Measurements from ENCODE around the gene NABP2.
"Not testable (repeated sequence)": the region's sequence is repeated elsewhere in the genome, so short reads cannot be mapped to it uniquely, and the experiment has no call there.

NABP2 gene

DNA sequence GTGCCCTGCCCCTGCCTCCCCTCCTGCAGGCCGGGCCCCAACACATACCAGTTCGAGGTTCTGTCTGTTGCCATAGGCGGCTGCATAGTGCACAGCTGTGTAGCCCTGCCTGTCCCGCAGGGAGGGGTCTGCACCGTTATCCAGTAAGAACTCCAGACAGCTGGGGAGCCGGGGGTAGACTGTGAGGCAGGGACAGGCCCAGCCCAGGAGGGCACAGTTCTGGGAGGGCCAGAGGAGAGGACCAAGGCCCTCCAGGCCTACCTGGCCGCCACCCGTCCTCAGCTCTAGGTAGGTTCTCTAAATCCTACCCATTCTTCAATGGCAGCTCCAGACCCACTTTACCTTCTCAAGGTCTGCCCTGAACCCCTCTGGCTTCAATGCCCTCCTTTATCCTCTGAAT lies 24.6 kb downstream of the NABP2 start:
- DNase-seq = no peak

DNA sequence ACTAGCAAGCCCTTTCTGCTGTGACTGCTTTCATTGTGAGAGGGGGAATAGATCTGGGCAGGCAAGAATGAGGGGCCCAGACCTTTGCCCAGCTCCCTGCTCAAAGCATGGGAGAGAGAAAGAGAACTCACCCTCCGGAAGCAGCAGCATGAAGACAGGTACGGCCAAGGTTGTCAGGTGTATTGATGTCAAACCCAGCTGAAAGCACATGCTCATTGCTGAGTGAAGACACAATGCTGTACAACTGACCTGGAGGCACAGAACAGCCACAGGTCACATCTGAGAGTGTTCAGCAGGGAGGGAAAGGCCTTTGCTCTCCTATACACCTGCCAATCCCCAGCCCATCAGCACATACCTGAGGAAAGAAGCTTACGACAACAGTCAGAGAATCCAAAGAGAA lies 28.5 kb downstream of the NABP2 start:
- DNase-seq = no peak

DNA sequence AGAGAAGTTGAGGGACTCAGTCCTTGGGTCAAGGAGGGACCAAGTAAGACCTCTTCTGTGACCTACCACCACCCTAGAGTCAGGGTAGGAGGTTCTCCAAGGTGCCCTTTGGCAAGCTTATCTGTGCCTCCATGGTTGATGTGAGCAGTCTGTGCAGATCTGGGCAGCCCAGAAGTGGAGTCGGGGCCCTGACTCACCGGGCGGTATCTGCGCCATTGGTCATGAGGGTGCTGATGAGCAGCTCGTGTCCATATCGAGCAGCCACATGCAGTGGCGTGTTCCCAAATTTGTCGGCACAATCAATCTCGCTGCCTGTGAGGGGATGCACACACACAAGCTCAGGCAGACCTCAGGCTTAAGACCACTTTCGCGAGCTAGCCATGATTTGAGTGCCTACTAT lies 28.9 kb downstream of the NABP2 start:
- no peak for DNase-seq

DNA sequence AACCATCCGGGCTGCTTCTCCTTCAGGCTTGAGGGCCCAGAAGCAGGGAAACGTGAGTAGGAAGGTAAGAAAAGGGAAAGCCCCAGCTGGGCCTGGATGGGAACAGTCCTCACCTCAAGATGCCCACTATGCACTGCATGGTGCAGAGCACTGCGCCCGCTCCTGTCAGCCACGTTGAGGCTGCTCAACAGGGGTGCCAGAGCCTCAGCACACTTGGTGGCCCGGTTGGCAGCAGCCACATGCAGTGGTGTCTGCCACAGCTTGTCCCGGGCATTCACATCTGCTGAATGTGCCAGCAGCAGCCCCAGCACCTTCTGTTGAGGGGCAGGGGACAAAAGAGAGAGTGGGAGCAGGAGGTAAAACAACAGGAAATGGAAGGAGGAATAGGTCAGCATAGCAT lies 31.5 kb downstream of the NABP2 start:
- no peak for DNase-seq

DNA sequence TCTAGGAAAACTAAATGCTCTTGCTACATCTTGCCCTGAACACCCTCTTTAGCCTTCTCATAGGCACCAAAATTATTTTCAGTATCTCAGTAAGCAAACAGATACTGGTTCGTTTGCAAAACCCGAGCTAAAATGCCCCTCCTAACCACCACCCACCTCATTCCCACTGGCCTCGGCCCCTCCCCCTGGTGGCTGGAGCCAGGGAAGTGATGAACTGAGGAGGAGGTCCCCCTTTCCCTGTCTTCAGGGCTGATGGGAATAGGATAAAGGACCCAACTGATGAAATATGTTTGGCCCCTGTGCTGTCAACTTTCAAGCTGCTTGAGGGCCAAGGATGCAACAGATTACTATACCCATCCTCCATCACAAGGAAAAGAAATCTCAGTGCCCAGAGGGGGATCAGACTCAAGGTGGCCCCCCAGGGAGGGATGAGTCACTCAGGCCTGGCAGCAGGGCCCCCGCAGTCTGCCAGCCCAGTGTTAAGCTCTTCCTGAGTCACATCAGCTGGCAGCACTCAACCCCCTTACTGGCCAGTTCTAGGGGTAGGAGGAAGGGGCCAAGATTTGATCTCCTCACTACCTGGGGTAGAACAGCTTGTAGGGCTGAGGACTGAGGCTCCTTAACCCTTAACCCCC lies 32.3 kb downstream of the NABP2 start:
- DNase-seq = no peak

DNA sequence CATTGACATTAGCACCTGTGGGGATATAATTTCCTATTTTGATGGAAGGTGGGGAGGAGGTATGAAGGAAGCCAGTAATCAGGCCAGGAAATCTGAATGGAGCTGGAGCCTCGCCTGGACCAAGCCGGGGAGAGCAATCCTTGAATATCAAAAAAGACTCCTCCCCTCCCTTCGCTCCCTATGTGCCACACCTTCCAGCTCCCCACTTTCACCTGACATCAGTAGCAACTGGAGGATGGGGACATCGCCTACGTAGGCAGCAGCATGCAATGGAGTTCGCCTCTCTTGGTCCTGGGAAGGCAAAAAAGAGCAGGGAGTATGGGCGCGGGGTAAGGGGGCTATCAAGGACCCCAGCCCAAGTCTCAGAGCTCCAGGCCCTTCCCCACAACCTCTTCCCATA lies 32.9 kb downstream of the NABP2 start:
- DNase-seq = no peak

DNA sequence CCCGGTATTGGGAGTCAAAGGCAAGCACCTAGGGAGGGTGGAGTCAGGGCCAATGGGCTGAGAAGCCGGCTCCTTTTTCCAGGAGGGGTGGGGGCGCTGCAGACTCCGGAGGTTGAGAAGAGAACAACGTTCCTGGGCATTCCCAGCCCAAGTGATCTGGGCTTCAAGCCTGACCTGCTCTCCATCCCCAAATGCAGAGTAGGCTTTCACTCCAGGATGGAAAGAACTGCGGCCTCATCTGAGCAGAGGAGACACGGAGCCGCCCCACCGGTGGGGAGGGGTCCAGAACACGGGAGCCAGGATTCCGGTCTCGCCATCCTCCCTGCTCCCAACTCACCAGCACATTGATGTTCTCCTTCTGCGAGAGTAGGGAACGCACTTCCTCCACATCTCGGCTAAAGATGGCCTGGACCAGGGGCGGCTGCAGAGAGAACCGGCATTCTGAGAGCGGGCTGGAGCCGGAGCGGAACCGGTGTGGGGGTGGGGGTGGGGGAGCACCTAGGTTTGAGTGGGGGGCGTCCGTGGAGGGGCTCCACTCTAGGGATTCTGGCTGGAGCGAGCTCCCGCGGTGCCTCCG lies 33.4 kb downstream of the NABP2 start:
- DNase-seq = peak; percentile 21 to 35

DNA sequence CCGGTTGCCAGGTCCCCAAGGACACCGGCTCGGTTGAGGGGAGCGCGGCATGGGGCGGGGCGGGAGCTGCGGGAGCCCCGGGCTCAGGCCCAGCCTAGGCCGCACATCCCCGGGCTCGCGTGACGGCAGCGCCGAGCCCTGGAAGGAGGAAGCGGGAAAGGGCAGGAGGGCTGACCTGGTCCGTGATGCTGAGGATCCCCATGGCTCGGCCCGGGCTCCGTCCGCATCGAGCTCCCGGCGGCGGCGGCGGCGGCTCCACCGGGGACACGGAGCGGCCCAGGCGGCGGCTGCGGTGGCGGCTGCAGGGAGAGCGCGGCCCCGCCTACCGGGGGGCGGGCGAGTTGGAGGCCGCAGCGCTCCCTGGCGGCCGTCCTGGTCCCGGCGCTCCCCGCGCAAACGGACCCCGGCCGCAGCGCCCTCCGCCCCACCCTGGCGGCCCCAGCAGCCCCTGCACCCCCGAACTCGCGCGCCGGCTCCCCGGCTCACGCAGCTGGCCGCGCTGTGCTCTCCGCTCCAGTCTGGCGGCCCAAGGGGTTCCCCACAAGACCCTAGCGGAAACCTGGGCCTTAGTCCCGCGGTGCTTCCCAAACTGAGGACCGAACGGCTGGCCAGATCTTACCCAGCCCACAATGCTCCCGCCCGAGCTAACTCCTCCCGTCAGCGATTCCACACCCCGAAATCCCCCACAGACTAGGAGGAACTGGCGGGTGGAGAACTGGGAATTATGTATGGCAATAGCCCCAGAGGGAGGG lies 34.1 kb downstream of the NABP2 start, which contains the start of gene ANKRD52:
Gene ANKRD52 (minus strand): TSS at position 317 of the 752 bp plus-strand sequence. CDS start 115 bp downstream, at position 202.
- peak; percentile 80 for DNase-seq

DNA sequence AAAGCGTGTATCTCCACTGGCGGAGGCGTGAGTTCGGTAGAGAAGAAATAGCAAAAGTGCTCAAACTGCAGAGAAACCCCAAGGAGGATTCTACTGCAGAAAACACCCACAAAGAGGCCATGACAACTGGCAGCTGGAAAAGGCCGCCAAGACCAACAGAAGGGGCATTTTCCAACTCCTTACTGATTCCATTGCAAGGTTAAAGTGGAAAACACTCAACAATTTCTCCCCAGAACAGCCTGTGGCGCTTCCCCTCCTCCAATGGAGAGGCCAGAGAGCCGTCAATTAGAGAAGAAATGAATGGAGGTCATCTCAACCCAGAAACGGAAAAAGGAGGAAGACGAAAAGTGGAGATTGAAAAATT lies 34.7 kb downstream of the NABP2 start:
- DNase-seq = no peak

DNA sequence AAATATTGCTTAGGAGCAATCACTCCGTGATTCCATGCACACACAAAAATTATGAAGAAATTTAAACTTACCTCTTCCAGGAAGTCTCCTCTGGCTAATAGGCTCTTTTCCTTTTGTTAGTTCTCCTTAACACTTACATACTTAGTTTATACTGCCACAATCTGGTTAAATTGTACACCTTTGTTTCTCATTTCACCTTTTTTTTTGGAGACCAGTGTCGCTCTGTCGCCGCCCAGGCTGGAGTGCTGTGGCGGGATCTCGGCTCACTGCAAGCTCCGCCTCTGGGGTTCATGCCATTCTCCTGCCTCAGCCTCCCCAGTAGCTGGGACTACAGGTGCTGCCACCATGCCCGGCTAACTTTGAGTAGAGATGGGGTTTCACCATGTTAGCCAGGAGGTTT lies 36.2 kb downstream of the NABP2 start:
- DNase-seq = no peak

DNA sequence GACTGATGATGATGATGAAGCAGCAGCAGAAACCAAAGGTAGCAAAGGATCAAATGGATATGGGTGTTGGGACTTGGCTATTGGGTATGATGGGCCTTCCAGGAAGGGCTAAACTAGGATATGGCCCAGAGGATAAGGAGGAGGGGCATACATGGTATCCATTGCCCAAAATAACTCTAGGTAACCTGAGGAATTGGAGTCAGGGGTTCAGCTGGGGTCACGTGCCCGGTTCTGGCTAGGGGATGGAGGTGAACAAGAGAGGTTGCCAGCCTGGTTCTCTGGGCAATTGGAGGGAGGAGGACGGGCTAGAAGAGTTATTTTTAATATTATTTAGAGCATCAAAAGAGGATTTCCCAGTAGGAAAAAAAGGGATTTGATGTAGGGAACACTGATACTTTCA lies 36.8 kb downstream of the NABP2 start:
- DNase-seq = no peak

DNA sequence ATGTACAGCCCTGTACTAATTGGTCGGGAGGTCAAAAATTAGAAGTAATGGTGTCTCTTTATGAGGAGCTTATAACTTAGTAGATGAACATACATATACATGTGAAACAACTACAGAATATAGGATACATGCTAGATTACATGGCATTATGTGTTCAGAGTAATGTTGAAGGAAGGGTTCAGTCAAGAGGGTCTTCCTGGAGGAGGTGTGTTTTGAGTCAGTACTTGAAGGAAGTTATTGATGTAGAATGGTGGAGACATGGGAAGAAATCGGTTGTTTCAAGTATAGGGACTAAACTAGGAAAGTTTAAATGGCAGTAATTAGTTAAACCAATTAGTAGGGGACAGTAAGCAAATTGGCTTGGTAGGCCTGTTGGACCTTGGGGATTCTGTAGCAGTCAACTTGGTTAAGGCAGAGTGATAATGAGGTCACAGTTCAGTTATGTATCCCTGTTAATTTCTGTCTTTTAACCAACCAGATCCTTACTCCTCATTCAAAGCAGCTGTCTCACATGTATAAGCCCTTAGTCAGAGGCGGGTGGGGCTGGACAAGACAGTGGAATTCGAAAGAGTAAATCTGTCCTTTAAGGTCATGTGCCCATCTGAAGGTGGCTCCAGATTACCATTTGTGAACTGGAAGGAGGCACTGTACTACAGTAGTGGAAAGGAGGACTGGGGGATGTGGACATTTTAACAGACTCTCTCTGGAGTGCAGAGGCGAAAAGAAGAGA lies 37.5 kb downstream of the NABP2 start:
- DNase-seq = no peak

DNA sequence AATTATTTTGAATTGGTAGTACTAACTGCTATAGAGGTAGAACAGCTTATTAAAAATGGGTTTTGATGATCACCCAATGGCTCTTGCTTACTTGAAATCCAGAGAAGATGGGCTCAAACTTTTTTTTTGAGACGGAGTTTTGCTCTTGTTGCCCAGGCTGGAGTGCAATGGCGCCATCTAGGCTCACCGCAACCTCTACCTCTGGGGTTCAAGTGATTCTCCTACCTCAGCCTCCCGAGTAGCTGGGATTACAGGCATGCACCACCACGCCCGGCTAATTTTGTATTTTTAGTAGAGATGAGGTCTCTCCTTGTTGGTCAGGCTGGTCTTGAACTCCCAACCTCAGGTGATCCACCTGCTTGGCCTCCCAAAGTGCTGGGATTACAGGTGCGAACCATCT lies 38.8 kb downstream of the NABP2 start:
- DNase-seq = peak; percentile 13 to 36

DNA sequence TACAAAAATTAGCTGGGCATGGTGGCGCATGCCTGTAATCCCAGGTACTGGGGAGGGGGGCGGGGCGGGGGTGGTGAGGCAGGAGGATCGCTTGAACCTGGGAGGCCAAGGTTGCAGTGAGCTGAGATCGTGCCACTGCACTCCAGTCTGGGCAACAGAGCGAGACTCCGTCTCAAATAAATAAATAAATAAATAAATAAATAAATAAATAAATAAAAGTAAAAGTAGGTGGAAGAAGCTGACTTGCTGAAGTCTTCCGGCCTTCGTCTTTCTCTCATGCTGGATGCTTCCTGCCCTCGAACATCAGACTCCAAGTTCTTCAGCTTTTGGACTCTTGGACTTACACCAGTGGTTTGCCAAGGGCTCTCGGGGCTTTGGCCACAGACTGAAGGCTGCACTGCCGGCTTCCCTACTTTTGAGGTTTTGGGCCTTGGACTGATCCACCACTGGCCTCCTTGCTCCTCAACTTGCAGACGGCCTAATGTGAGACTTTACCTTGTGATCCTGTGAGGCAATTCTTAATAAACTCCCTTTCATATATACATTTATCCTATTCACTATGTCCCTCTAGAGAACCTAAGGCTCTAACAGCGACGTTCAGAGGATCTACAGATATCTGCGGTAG lies 42.0 kb downstream of the NABP2 start:
- DNase-seq = not testable (repeated sequence)

DNA sequence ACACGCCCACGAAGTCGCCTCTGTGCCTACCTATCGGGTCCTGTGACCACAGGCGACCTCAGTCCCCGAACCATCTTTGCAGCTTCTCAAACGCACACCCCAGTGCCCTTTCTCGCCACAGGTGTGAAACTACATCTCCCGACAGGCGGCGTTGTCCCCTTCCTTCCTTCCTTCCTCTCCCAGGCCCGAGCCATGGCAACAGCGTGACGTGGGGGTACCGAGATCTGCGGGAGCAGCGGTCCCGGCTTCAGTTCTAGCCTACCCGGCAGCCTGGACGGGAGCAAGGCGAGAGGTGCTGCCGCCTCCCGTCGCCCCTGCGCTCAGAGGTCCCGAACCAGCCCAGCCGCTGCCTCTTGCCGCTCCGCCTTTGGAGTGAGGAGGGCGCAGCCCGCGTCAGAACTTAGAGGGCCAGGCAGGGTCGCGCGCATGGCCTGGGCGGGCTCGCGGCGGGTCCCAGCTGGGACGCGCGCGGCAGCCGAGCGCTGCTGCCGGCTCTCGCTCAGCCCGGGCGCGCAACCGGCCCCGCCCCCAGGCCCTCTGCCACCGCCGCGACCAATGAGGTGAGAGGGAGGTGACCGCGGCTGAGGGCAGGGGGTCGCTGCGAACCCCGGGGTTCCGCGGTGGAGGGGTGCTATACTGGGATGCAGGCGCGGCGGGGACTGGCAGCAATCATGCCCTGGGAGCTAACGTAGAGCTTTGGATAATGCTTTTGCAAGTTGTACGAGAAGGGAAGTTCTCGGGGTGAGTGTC lies 42.7 kb downstream of the NABP2 start, which contains the start of gene COQ10A:
Gene COQ10A (plus strand): TSS at position 250 of the 750 bp plus-strand sequence. CDS start 177 bp downstream, at position 427.
- DNase-seq = peak; percentile 87 to 91

DNA sequence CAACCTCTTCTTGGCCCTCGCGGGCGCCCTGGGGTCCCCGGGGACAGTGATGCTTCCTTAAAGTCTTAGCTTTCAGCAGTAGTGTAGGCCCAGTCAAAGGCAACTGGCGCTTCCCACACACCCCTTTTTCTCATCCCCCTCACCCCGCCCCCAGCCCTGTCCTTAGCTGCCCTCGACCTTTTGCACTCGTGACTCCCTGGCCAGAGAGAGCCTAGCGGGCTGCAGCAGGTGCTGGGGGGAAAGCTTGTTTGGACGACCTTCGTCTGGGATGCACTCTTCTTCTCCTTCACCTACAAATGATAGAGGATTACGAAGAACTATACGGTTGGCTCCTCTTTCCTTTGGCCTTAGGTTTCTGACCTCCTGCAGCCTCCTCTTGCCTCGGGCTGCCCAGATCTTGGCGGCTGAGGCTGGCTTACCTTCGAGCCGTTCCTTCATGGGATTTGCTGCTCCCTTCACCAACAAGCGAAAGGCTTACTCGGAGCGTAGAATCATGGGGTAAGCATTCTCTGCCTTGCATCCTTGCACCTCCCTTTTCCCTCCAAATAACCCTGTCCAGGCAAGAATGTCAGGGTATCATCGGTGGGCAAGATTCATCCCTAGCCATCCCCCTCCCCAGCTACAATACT lies 43.4 kb downstream of the NABP2 start:
- no peak for DNase-seq

DNA sequence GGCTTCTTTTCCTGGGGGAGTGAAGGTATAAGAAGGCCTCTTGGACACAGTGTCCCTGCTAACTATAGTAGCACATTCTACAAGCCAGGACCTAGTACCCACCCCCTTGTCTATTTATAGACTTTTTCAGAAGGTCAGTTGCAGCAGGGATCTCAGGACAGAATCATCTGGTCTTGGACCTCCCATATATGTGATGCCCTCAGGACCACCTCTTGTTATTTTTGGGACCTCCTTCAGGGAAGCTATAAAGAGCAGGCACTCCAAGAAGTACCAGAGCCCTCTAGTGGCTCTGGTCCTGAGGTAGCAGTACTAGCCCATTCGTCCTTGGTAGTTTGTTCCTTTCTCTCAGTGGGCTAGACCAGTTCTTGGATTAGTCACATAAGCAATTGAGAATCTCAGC lies 46.9 kb downstream of the NABP2 start:
- DNase-seq = no peak

DNA sequence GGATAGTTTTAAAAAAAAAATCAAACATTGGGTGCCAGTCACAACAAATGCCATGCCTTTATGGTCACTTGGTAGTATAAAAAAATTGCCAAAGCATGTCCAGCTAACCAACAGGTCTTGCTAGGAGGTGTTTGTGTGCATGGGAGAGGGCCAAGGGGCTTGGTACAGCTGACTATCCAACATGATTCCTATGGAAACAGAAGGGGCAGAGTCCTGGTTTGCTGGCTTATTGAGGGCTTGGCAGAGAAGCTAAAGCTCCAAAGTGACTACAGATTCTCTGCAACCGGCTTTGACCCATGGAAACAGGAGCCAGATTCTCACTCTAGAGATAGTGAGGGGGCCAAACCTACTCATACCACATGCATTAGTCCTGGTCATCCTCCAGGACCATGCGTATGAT lies 48.3 kb downstream of the NABP2 start:
- DNase-seq = not testable (repeated sequence)

DNA sequence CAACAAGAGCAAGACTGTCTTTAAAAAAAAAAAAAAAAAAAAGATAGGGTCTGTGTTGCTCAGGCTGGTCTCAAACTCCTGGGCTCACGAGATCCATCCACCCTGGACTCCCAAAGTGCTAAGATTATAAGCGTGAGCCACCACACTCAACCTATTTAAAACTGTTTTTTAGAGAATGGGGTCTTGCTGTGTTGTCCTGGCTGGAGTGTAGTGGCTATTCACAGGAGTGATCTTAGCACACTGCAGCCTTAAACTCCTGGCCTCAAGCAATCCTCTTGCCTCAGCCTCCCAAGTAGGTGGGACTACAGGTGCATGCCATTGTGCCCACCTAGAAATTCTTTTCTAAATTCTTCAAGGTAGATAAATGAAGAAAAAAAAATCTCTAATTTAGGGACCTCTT lies 50.2 kb downstream of the NABP2 start:
- DNase-seq = no peak

DNA sequence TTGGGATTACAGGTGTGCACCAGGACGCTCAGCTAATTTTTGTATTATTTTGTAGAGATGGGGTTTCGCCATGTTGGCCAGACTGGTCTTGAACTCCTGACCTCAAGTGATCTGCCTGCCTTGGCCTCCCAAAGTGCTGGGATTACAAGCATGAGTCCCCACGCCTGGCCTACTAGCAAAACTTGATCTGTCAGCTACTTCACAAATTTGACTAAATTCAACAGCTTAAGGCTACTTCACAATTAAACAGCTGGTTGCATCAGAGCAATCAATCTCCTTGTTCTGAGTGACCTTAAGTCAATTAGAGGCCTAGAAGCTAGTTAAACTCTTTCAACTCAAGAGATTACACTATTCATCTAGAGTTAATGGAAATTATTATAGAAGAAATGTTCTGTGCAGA lies 54.8 kb downstream of the NABP2 start:
- DNase-seq = no peak
